Posterior vena cava (tissue), 2 donors: Measurements from ENCODE around the gene UVSSA. TPM values are rescaled to one million over a fixed set of nuclear protein-coding genes. Genes with fewer than 3 reads are reported as not detected.
A peak's percentile ranks its signal among the peaks of the same experiment; 100 is the strongest.
"Not testable (repeated sequence)": the region's sequence is repeated elsewhere in the genome, so short reads cannot be mapped to it uniquely, and the experiment has no call there.

Experiments
- DNase-seq: peaks from one replicate; pipeline ENCODE4 v3.0.0-alpha.2; 2020; ENCODE audit warnings: low spot score
- intact Hi-C, 2 donors: fragments of 100-400 bp; cut with DNase I; formaldehyde crosslinking; loops; one replicate each; pipeline versions ENCODE4 v1.14.1 to v1.14.2; 2022 to 2023
- total RNA-seq, 2 donors: library from RNA; stranded (reverse); fragmentation: NEBNext Ultra II Directional; extraction: Animal tissue kit (Norgen Biotek cat#: 25700); gene quantifications; one replicate each; pipeline ENCODE4 v1.2.1, GENCODE V29; 2021
- donor health status: DM: yes; HTN: yes; CAD: no.
- donor health status: DM: yes; HTN: yes; CAD: no.

The UVSSA gene
- total RNA-seq, 2 donors from 2014 or later = 14.3 to 14.7 TPM

GRCh38 chr4:1369091-1369450 is 22.1 kb downstream of the UVSSA start:
- intact Hi-C loops = no loop called here

GRCh38 chr4:1369479-1370079 is 22.6 kb downstream of the UVSSA start:
- peak; percentile 66 for DNase-seq

More at GRCh38 chr4:1369091-1369450, 22.1 kb downstream of the UVSSA start:
- peak; percentile 68 for DNase-seq

GRCh38 chr4:1370321-1371124 is 23.5 kb downstream of the UVSSA start:
- peak; percentile 62 for DNase-seq
- intact Hi-C loops = no loop called here

More at GRCh38 chr4:1369479-1370079, 22.6 kb downstream of the UVSSA start:
- intact Hi-C loops = no loop called here

GRCh38 chr4:1371176-1372165 is 24.5 kb downstream of the UVSSA start:
- peak; percentile 16 for DNase-seq
- intact Hi-C loops = no loop called here

- peak; percentile 62 for DNase-seq
- intact Hi-C loops = not testable (repeated sequence)
Observed at GRCh38 chr4:1372576-1372975, 25.6 kb downstream of the UVSSA start.

- DNase-seq = peak; percentile 72
- intact Hi-C loops = no loop called here
Observed at GRCh38 chr4:1373892-1374705, 27.1 kb downstream of the UVSSA start.

GRCh38 chr4:1374706-1375045 is 27.7 kb downstream of the UVSSA start:
- intact Hi-C loops = no loop called here

GRCh38 chr4:1375051-1375721 is 28.2 kb downstream of the UVSSA start:
- peak; percentile 68 for DNase-seq
- intact Hi-C loops = no loop called here

More at GRCh38 chr4:1374706-1375045, 27.7 kb downstream of the UVSSA start:
- DNase-seq = no peak

GRCh38 chr4:1375761-1376322 is 28.8 kb downstream of the UVSSA start:
- peak; percentile 76 for DNase-seq
- intact Hi-C loops = no loop called here

GRCh38 chr4:1376391-1376840 is 29.4 kb downstream of the UVSSA start:
- peak; percentile 77 for DNase-seq
- intact Hi-C loops = no loop called here

- peak; percentile 66 for DNase-seq
- intact Hi-C loops = no loop called here
Observed at GRCh38 chr4:1376841-1377605, 30.0 kb downstream of the UVSSA start.

- intact Hi-C loops = no loop called here
- peak; percentile 77 for DNase-seq
Observed at GRCh38 chr4:1377606-1378261, 30.7 kb downstream of the UVSSA start.

GRCh38 chr4:1378559-1379231 is 31.7 kb downstream of the UVSSA start:
- peak; percentile 71 for DNase-seq
- intact Hi-C loops = no loop called here

GRCh38 chr4:1379351-1379781 is 32.4 kb downstream of the UVSSA start:
- intact Hi-C loops = no loop called here
- peak; percentile 82 for DNase-seq

GRCh38 chr4:1379801-1380331 is 32.9 kb downstream of the UVSSA start:
- intact Hi-C loops = no loop called here
- DNase-seq = peak; percentile 62
